Ureter (tissue), 1 donor: ENCODE data around the gene SEC23IP. TPM values are rescaled to one million over a fixed set of nuclear protein-coding genes. Genes with fewer than 3 reads are reported as not detected.

ENCODE experiments used
- DNase-seq: peaks from one replicate; pipeline ENCODE4 v3.0.0-alpha.2; 2020; ENCODE audit warnings: low spot score
- total RNA-seq: library from RNA; stranded (reverse); gene quantifications from one replicate; pipeline ENCODE4 v1.2.4, GENCODE V29; 2023
- donor health status: DM: yes; HTN: yes; CAD: no.

SEC23IP gene
- total RNA-seq, 1 donor from 2014 or later, result 69.6 TPM

- no peak for DNase-seq
Observed at GRCh38 chr10:119940487-119940886, 48.0 kb downstream of the SEC23IP start.

GRCh38 chr10:119942973-119943372 is 50.4 kb downstream of the SEC23IP start:
- no peak for DNase-seq

GRCh38 chr10:119945805-119946204 is 53.3 kb downstream of the SEC23IP start:
- DNase-seq, result no peak

- no peak for DNase-seq
Observed at GRCh38 chr10:119947300-119947699, 54.8 kb downstream of the SEC23IP start.

DNA sequence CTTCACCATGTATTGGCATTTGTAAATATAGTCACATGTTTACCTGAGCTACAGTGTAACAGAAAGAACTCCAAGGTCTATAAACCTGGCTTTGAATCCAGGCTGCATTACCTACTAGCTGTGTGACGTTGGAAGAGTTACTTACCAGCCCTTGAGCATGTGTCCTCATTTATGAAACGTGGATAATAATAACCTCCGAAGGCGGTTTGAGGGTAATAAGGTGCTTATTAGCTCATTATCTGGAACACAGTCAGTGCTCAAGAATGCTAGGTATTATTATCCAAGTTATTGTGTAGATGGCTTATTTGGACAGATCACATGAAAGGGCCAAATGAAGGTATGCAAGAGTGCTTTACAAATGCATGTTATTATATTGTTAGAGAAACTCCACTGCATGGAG is 64.9 kb downstream of the SEC23IP start:
- no peak for DNase-seq

DNA sequence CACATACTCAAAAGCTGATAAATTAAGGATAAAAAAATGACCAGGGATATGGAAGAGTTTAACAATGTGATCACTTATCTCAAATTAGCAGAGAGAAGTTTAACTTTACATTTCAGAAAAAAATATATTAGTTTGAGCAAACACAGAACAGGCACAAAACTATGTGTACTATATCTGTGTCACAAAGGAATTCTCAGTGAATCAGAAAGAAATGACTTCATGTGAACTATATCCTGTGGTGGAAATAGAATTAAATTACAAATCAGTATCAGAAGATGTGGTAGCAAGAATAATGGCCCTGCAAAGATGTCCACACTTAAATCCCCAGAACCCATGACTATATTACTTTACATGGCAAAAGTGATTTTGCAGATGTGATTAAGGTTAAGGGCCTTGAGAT is 70.3 kb downstream of the SEC23IP start:
- no peak for DNase-seq

DNA sequence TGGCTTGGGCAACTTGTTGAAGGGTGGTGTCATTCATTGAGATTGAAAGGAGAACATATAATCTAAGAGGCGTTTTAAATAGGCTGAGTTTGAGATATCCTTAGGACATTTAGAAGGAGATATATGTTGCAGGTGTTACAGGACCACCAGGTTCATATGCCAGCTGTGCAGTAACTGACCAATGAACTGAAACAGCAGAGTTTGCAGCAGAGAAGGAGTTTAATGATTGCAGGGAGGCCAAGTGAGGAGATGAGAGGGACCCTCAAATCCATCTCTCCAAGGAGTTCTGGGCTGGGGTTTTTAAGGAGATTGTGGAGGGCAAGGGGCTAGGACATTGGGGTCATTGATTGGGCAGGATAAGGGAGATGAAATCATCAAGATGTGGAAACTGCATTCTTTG is 74.5 kb downstream of the SEC23IP start:
- DNase-seq, result no peak

- DNase-seq, result no peak
Observed at GRCh38 chr10:119969609-119970008, 77.1 kb downstream of the SEC23IP start.

DNA sequence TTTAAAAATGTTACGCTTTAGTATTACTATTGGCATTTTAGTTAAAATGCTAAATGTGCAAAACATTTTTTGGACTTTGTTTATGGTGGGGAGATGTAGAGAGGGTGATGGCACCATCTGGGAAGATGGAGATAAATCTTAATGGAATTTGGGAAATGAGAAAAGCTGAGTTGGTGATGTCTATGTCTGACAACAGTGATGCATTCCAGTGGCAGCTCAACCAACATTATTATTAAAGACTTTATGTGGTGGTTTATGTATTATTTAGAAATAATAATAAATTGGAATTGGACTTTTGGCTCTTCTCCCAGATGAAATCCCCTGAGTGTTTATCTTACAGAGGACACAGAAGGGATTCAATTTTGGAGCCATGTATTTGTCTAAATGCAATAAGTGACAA is 77.6 kb downstream of the SEC23IP start:
- DNase-seq, result no peak

DNA sequence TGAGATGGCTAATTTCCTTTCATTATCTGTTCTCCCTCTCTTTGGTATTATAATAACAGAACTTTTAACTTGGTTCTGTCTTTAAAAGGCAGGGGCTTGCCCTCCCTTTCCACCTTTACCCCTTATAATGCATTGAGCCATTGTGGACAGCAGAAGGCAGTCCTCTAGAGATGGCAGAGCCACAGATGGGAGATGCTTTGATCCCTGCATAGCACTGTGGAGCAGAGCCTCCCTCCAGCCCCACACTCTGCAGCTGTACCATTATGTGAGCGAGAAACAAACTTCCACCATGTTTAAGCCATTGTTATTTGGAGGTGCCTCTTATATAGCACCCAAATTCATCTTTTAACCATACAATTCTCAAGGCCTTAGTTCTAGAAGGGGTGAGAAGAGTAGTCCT is 78.4 kb downstream of the SEC23IP start:
- DNase-seq, result no peak

DNA sequence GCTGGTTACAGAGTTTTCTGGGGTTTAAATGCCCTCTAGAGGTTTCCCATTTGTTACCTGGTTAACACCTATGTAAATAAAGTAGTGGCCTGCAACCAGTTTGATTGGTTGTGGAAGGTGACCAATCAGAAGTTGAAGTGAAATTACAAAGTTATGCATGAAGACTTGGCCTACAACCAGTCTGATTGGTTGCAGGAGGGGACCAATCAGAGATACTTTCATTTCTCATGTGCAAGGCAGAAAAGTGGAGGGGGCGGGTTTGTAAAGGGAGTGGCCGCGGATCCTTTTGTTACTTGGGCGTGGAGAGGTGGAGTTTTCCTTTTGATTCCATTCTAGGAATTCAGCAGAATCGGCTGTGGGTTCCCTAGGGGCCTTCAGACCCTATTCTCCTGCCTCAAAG is 80.8 kb downstream of the SEC23IP start:
- no peak for DNase-seq

DNA sequence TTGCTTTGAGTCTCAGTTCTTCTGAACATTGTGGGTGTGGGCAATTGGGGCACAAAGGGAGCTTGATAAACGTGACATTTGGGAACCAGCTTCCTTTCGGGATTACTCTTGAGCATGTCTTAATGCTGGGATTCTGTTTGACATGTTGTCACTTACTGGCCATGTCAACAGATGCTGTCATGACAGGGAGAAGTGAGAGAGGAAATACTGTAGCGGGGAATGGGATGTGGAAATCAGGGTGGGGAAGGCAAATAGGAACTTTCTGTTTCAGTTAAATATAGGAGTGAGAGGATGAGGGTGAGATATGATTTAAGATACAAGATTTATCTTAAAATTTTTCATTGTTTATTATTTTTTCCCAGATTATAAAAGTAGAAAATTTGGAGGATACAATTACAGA is 83.9 kb downstream of the SEC23IP start:
- no peak for DNase-seq

DNA sequence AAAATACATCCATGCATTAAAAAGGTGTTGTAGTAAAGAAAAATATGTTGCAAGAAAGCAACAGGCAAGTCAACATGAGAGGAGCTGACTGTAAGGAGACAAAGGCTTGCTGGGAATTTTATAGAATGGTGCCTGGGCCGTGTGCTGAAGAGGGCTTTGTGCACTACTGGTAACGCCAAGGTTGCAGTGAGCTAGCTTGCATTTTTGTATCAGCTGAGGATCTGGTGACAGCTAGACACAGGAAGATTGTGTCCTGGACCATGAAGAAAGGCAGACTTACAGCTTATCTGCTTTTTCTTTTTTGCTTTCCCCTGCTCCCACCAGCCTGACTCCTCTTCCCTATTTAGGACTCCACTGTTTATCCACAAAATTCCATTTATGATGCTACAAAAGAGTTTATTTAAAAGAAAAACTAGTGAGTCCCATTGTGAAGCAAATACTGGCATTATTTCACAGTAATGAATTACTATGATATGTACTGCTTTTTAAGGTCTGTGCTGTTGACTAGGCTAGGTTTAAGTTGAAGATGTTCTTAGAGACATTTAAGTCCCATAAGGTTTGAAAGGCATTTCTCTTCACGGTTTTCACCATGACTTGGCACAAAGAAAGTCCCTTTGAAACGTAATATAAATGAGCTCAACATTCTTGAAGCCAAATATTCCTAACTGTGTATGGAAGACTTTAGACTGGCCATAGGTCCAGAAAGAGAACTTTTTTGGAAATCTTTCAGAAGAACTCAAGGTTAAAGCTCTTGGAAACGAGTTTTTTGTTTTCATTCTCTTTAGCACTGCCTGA is 88.6 kb downstream of the SEC23IP start:
- no peak for DNase-seq

GRCh38 chr10:119981826-119982225 is 89.3 kb downstream of the SEC23IP start:
- no peak for DNase-seq

- DNase-seq, result no peak
Observed at GRCh38 chr10:119988333-119988732, 95.8 kb downstream of the SEC23IP start.

DNA sequence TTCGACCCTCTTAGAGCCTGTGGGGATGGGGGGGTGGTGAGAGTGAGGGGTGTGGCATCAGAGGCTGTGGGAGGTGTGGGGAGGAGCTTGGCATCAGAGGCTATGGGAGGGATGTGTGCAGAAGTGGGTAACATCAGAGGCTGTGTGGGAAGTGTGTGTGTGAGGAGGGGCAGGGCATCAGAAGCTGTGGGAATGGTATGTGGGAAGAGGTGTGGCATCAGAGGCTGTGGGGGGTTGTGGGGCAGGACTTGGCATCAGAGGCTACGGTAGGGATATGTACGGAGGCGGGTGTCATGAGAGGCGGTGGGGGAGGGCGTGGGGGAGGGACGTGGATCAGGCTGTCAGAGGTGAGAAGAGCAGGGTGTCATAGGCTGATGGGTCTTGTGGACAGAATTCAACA is 97.4 kb downstream of the SEC23IP start:
- DNase-seq, result no peak

DNA sequence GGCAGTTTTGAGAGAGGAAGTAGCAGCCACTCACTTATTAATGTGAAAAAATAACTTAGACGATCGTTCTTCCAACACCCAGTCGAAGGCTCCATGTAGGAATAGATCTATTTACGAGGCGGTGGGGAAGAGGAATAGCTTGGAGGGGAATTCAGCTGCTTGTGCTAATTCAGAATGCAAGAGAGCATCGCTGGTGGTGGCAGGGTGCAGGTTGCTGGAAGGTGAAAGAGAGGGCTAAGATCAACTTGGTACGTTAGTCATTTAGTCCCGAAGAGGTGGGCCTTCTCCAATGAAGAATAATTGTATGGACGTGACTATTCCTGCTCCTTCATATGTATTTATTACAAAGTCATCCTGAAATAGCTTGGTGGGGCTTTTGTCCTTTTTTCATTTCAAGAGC is 98.5 kb downstream of the SEC23IP start:
- no peak for DNase-seq

DNA sequence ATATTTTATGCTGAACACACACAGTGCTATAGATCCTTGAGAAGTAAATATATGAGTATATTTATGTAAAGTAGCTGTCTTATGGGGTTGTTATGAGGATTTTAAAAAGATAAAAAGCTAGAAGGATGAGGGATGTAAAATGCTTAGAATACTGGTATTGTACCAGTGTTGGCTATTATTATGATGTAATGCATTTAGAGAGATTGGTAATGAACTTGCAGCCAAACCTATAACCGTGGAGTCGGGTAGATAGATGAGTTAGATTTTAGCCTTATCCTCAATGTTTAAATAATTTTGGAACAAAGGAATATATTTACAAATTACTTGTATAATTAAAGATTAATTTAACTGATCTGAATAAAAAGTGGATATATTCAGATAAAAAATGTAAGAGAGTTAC is 99.3 kb downstream of the SEC23IP start:
- DNase-seq, result no peak

Other genes with a start within 250 kb of the SEC23IP start
- 46.4 TPM for gene BAG3, start 241.3 kb upstream of the SEC23IP start, total RNA-seq
- gene INPP5F, start 166.7 kb upstream of the SEC23IP start, total RNA-seq, result 19.0 TPM
- 48.9 TPM for gene MCMBP, start 19.9 kb upstream of the SEC23IP start, total RNA-seq